Stimulated activated memory B cell treated with anti-CD40 and anti-IgM and Interleukin-4, amounts not matched to agents 10 μg/mL and 1 μg/mL and 100 μg/mL, for 72 hours (primary cell): ENCODE measurements around the gene PILRA.
A peak's percentile ranks its signal among the peaks of the same experiment; 100 is the strongest.
"Not testable (repeated sequence)": the region's sequence is repeated elsewhere in the genome, so short reads cannot be mapped to it uniquely, and the experiment has no call there.

Source experiments
- ATAC-seq: fragments of 150-1000 bp; cut with Tn5 transposase; 2 replicates; pipeline ENCODE4 v1.10.0; 2021
- H3K27ac Mint-ChIP-seq: one replicate; pipeline ENCODE4 v1.8.0; 2022; ENCODE audit warnings: mild to moderate bottlenecking, mixed read lengths
- H3K27me3 Mint-ChIP-seq: one replicate; pipeline ENCODE4 v1.8.0; 2022; ENCODE audit warnings: mixed read lengths
- H3K36me3 Mint-ChIP-seq: one replicate; pipeline ENCODE4 v1.8.0; 2022; ENCODE audit warnings: mixed read lengths
- H3K4me1 Mint-ChIP-seq: one replicate; pipeline ENCODE4 v1.8.0; 2022; ENCODE audit warnings: mixed read lengths
- H3K4me3 Mint-ChIP-seq: one replicate; pipeline ENCODE4 v1.8.0; 2022; ENCODE audit warnings: mild to moderate bottlenecking, moderate library complexity, mixed read lengths
- H3K9me3 Mint-ChIP-seq: one replicate; pipeline ENCODE4 v1.8.0; 2022; ENCODE audit warnings: mixed read lengths

PILRA gene

GRCh38 chr7:100352230-100352781, 21.0 kb upstream of the PILRA start:
- peaks cover 29% of the 10 kb centered on the region for H3K4me1 Mint-ChIP-seq
- not testable (repeated sequence) for H3K4me3 Mint-ChIP-seq, H3K27ac Mint-ChIP-seq, H3K9me3 Mint-ChIP-seq, H3K27me3 Mint-ChIP-seq
- peak; percentile 55 for ATAC-seq
- peaks cover 74% of the 10 kb centered on the region for H3K36me3 Mint-ChIP-seq

GRCh38 chr7:100352984-100353684, 20.2 kb upstream of the PILRA start:
- H3K9me3 Mint-ChIP-seq, result no peaks in the 10 kb centered on the region
- no peak overlapping the region for H3K4me3 Mint-ChIP-seq
- H3K27me3 Mint-ChIP-seq, result no peaks in the 10 kb centered on the region
- H3K36me3 Mint-ChIP-seq, result peaks cover 74% of the 10 kb centered on the region
- peak overlapping the region; percentile 58 for H3K27ac Mint-ChIP-seq
- peaks cover 37% of the 10 kb centered on the region for H3K4me1 Mint-ChIP-seq
- ATAC-seq, result no peak

GRCh38 chr7:100353685-100354330, 19.5 kb upstream of the PILRA start:
- no peak for ATAC-seq
- peaks cover 72% of the 10 kb centered on the region for H3K36me3 Mint-ChIP-seq
- peak overlapping the region; percentile 58 for H3K27ac Mint-ChIP-seq
- no peaks in the 10 kb centered on the region for H3K9me3 Mint-ChIP-seq
- peaks cover 44% of the 10 kb centered on the region for H3K4me1 Mint-ChIP-seq
- H3K4me3 Mint-ChIP-seq, result no peak overlapping the region
- H3K27me3 Mint-ChIP-seq, result no peaks in the 10 kb centered on the region

GRCh38 chr7:100356416-100357068, 16.7 kb upstream of the PILRA start:
- Mint-ChIP-seq H3K9me3 (no peaks in the 10 kb centered on the region), H3K4me1 (peaks cover 33% of the 10 kb centered on the region), H3K27me3 (no peaks in the 10 kb centered on the region), H3K27ac (peak overlapping the region; percentile 30), H3K36me3 (peaks cover 72% of the 10 kb centered on the region), H3K4me3 (no peak overlapping the region)
- ATAC-seq, result no peak

GRCh38 chr7:100357131-100357561, 16.1 kb upstream of the PILRA start:
- H3K4me1 Mint-ChIP-seq, result peaks cover 30% of the 10 kb centered on the region
- no peak for ATAC-seq
- H3K27ac Mint-ChIP-seq, result peak overlapping the region; percentile 52
- H3K4me3 Mint-ChIP-seq, result no peak overlapping the region
- no peaks in the 10 kb centered on the region for H3K27me3 Mint-ChIP-seq
- H3K36me3 Mint-ChIP-seq, result peaks cover 75% of the 10 kb centered on the region
- H3K9me3 Mint-ChIP-seq, result no peaks in the 10 kb centered on the region

GRCh38 chr7:100358027-100358856, 15.0 kb upstream of the PILRA start, which contains the start of gene PILRB:
TSS of gene PILRB (plus strand) at chr7:100358117. CDS start at chr7:100358303, 186 bp downstream.
- Mint-ChIP-seq H3K27me3 (no peaks in the 10 kb centered on the region), H3K9me3 (no peaks in the 10 kb centered on the region), H3K4me3 (no peak within 1 kb of the TSS), H3K27ac (peak within 1 kb of the TSS; percentile 52), H3K36me3 (peaks cover 79% of the 10 kb centered on the region), H3K4me1 (peaks cover 27% of the 10 kb centered on the region)
- ATAC-seq, result peak; percentile 80

GRCh38 chr7:100358857-100359212, 14.5 kb upstream of the PILRA start:
- peaks cover 79% of the 10 kb centered on the region for H3K36me3 Mint-ChIP-seq
- no peaks in the 10 kb centered on the region for H3K9me3 Mint-ChIP-seq
- ATAC-seq, result no peak
- no peak overlapping the region for H3K4me3 Mint-ChIP-seq
- H3K27me3 Mint-ChIP-seq, result no peaks in the 10 kb centered on the region
- peaks cover 27% of the 10 kb centered on the region for H3K4me1 Mint-ChIP-seq
- peak overlapping the region; percentile 52 for H3K27ac Mint-ChIP-seq

- no peak overlapping the region for H3K4me3 Mint-ChIP-seq
- no peaks in the 10 kb centered on the region for H3K9me3 Mint-ChIP-seq
- peak overlapping the region; percentile 52 for H3K27ac Mint-ChIP-seq
- no peak for ATAC-seq
- no peaks in the 10 kb centered on the region for H3K27me3 Mint-ChIP-seq
- peaks cover 37% of the 10 kb centered on the region for H3K4me1 Mint-ChIP-seq
- H3K36me3 Mint-ChIP-seq, result peaks cover 80% of the 10 kb centered on the region
Measured at GRCh38 chr7:100360135-100360854, 13.0 kb upstream of the PILRA start.

GRCh38 chr7:100363098-100363497, 10.2 kb upstream of the PILRA start:
- ATAC-seq, result no peak
- Mint-ChIP-seq H3K4me1 (peaks cover 53% of the 10 kb centered on the region), H3K27ac (no peak overlapping the region), H3K36me3 (peaks cover 61% of the 10 kb centered on the region), H3K4me3 (no peak overlapping the region), H3K27me3 (no peaks in the 10 kb centered on the region), H3K9me3 (no peaks in the 10 kb centered on the region)

- H3K27ac Mint-ChIP-seq, H3K9me3 Mint-ChIP-seq, ATAC-seq, H3K4me3 Mint-ChIP-seq, H3K27me3 Mint-ChIP-seq: not testable (repeated sequence)
- Mint-ChIP-seq H3K4me1 (peaks cover 53% of the 10 kb centered on the region), H3K36me3 (peaks cover 56% of the 10 kb centered on the region)
Measured at GRCh38 chr7:100363797-100364196, 9.5 kb upstream of the PILRA start.

GRCh38 chr7:100364480-100364879, 8.8 kb upstream of the PILRA start:
- Mint-ChIP-seq H3K4me1 (peaks cover 59% of the 10 kb centered on the region), H3K36me3 (peaks cover 50% of the 10 kb centered on the region), H3K4me3 (no peak overlapping the region), H3K27me3 (no peaks in the 10 kb centered on the region), H3K27ac (no peak overlapping the region), H3K9me3 (no peaks in the 10 kb centered on the region)
- ATAC-seq, result no peak

GRCh38 chr7:100365998-100366367, 7.3 kb upstream of the PILRA start:
- peak overlapping the region; percentile 94 for H3K27ac Mint-ChIP-seq
- H3K4me1 Mint-ChIP-seq, result peaks cover 71% of the 10 kb centered on the region
- not testable (repeated sequence) for H3K27me3 Mint-ChIP-seq, ATAC-seq, H3K9me3 Mint-ChIP-seq
- H3K4me3 Mint-ChIP-seq, result peak overlapping the region; percentile 49
- peaks cover 37% of the 10 kb centered on the region for H3K36me3 Mint-ChIP-seq

- peaks cover 30% of the 10 kb centered on the region for H3K36me3 Mint-ChIP-seq
- H3K27ac Mint-ChIP-seq, result peak overlapping the region; percentile 94
- peak overlapping the region; percentile 49 for H3K4me3 Mint-ChIP-seq
- ATAC-seq, result peak; percentile 44
- no peaks in the 10 kb centered on the region for H3K9me3 Mint-ChIP-seq
- no peaks in the 10 kb centered on the region for H3K27me3 Mint-ChIP-seq
- H3K4me1 Mint-ChIP-seq, result peaks cover 77% of the 10 kb centered on the region
Measured at GRCh38 chr7:100366411-100367250, 6.7 kb upstream of the PILRA start.

GRCh38 chr7:100367251-100367620, 6.1 kb upstream of the PILRA start:
- no peak for ATAC-seq
- Mint-ChIP-seq H3K27ac (peak overlapping the region; percentile 94), H3K36me3 (peaks cover 24% of the 10 kb centered on the region), H3K4me1 (peaks cover 83% of the 10 kb centered on the region), H3K27me3 (no peaks in the 10 kb centered on the region), H3K9me3 (no peaks in the 10 kb centered on the region), H3K4me3 (peak overlapping the region; percentile 48)
